ENCODE results near the gene ARHGAP1.

Gene ARHGAP1

DNA sequence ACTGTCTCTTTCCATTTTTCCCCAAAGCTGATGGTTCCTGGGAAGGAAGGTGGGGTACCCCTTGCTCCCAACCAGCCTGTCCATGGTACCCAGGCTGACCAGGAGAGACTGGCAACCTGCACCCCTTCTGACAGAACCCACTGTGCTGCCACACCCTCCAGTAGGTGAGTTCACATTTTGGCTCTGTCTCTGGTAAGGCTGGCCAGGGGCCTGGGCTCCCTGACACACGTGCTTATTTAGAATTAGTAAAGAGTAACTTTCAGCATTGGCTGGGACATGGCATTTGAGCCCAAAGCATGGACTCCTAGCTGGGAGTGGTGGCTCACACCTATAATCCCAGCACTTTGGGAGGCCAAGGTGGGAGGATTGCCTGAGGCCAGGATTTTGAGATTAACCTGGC is 35.1 kb downstream of the ARHGAP1 start:
- DNase-seq (ENCODE audit: low spot score) = no peak
- TF ChIP-seq CTCF (IDR thresholded peaks at IDR 0.05) = no peak
- peak overlapping the region in 1 of 2 donors; percentile 64 for H3K27ac ChIP-seq
- H3K4me3 ChIP-seq = no peak overlapping the region

GRCh38 chr11:46664612-46665011 is 35.8 kb downstream of the ARHGAP1 start:
- Histone ChIP-seq H3K4me3 (no peak overlapping the region), H3K27ac (peak overlapping the region; percentile 15 to 50)
- TF ChIP-seq CTCF (IDR thresholded peaks at IDR 0.05) = no peak
- no peak for DNase-seq (ENCODE audit: low spot score)

DNA sequence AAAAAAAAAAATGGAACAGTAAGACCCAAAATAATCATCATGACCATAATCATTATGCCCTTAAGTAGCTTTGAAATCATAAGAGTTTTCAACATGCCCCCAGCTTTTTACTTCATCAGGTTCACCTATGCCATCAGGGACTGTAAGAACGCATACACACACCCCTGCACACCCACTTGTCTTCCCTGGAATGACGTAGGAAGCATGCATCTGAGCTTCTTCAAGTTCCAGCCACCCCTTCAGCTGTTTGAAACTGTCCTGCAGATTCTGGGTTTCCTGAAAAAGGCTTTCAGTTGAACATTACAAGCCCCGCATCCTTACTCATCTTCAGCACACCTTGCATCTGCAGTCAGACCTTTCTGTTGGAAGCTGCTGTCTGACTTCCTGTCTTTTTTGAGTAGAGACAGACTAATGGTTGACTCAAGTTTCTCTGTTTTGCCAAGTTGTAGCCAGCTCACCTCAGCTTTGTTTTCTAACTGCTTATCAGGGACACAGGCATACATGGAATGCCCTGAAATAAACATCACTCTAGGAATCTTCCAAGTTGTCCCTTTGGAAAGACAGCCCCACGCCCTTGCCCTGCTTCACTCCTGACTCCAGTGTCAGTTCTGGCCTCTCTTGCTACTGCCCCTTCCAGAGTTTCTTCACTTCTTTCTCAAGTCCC is 37.0 kb downstream of the ARHGAP1 start:
- no peak for DNase-seq (ENCODE audit: low spot score)
- H3K4me3 ChIP-seq = no peak overlapping the region
- no peak for TF ChIP-seq CTCF (IDR thresholded peaks at IDR 0.05)
- H3K27ac ChIP-seq = no peak overlapping the region

GRCh38 chr11:46662366-46662765 is 38.1 kb downstream of the ARHGAP1 start:
- no peak overlapping the region for H3K27ac ChIP-seq
- no peak overlapping the region for H3K4me3 ChIP-seq
- no peak for DNase-seq (ENCODE audit: low spot score)
- no peak for TF ChIP-seq CTCF (IDR thresholded peaks at IDR 0.05)

DNA sequence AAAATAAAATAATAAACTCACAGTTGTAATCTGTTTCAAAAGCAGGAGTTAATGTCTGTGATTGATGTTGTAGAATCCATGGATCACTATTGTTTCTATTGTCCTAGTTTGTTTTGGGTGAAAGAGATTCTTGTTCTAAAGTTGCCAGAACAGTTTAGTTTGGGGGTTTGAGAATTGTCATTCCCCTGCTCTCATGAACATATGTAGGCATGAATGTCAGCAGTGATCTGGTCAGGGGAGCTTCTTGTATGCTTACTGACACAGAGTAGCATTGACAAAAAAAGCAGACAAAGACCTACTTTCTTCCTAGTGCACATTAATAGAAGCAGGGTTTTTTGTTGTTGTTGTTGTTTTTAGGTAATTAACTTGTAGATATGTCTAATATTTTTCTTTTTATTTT is 38.6 kb downstream of the ARHGAP1 start:
- no peak overlapping the region for H3K27ac ChIP-seq
- TF ChIP-seq CTCF (IDR thresholded peaks at IDR 0.05) = no peak
- no peak for DNase-seq (ENCODE audit: low spot score)
- H3K4me3 ChIP-seq = no peak overlapping the region

GRCh38 chr11:46659908-46660307 is 40.5 kb downstream of the ARHGAP1 start:
- Histone ChIP-seq H3K4me3 (no peak overlapping the region), H3K27ac (peak overlapping the region in 1 of 2 donors; percentile 28)
- TF ChIP-seq CTCF (IDR thresholded peaks at IDR 0.05) = no peak
- no peak for DNase-seq (ENCODE audit: low spot score)

DNA sequence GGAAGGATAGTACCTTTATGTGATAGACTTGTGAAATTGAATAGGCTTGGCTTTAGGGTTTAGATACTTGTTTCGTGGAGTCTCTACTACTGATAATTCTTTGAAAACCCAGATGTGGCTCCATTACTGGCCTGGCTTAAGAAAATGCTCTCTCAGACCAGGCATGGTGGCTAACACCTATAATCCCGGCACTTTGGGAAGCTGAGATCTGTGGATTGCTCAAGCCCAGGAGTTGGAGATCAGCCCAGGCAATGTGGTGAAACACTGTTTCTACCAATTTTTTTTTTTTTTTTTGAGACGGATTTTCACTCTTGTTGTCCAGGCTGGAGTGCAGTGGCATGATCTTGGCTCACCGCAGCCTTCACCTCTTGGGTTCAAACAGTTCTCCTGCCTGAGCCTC is 42.2 kb downstream of the ARHGAP1 start:
- no peak for TF ChIP-seq CTCF (IDR thresholded peaks at IDR 0.05)
- Histone ChIP-seq H3K4me3 (no peak overlapping the region), H3K27ac (peak overlapping the region in 1 of 2 donors; percentile 71)
- DNase-seq (ENCODE audit: low spot score) = no peak
